OCI-LY7 (cell line): ENCODE data around the gene PLEKHH3. TPM values are rescaled to one million over a fixed set of nuclear protein-coding genes. Genes with fewer than 3 reads are reported as not detected.

Source experiments
- BruUV-seq: library from RNA; stranded (reverse); fragments of 400-500 nt; replicated peaks from 2 replicates; lab custom pipeline; 2021; lab: Mats Ljungman, UMichigan
- CTCF ChIA-PET: fragments of 300-600 bp; sonication (Branson Sonifier 250); formaldehyde crosslinking; loops from one replicate; lab custom pipeline; 2022; ENCODE audit warnings: antibody characterized with exemption; ENCODE audit not compliant: unreplicated experiment; lab: Charles Lee
- POLR2A ChIA-PET: fragments of 300-600 bp; sonication (Branson Sonifier 250); formaldehyde crosslinking; loops from one replicate; lab custom pipeline; 2022; ENCODE audit warnings: antibody characterized with exemption; lab: Charles Lee
- DNase-seq: peaks from one replicate; pipeline ENCODE4 v3.0.0-alpha.2; 2015; ENCODE audit warnings: low spot score
- H2AFZ ChIP-seq: fragments of 200-600 bp; sonication (generic), shearing (Covaris generic); 2 replicates; pipeline ENCODE4 v1.6.1; 2014; ENCODE audit warnings: mild to moderate bottlenecking, antibody characterized with exemption, low read length, moderate library complexity
- H3K27ac ChIP-seq: fragments of 200-600 bp; sonication (generic); 2 replicates; pipeline ENCODE4 v1.5.1; 2014; ENCODE audit warnings: mixed run types, low read depth, mild to moderate bottlenecking, moderate library complexity, low read length, inconsistent platforms; ENCODE audit not compliant: poor library complexity, severe bottlenecking
- H3K36me3 ChIP-seq: fragments of 200-600 bp; sonication (generic); 2 replicates; pipeline ENCODE4 v1.6.1; 2014; ENCODE audit warnings: mild to moderate bottlenecking, antibody characterized with exemption, low read length, moderate library complexity, mixed read lengths; ENCODE audit not compliant: insufficient read depth
- H3K4me1 ChIP-seq: fragments of 200-600 bp; sonication (generic); 2 replicates; pipeline ENCODE4 v1.5.1; 2014; ENCODE audit warnings: mild to moderate bottlenecking, low read length; ENCODE audit not compliant: insufficient read depth, poor library complexity, severe bottlenecking
- H3K4me2 ChIP-seq: fragments of 200-600 bp; sonication (generic); 2 replicates; pipeline ENCODE4 v1.6.1; 2014; ENCODE audit warnings: mild to moderate bottlenecking, low read length
- H3K4me3 ChIP-seq: fragments of 200-600 bp; sonication (generic); 2 replicates; pipeline ENCODE4 v1.5.1; 2014; ENCODE audit warnings: mild to moderate bottlenecking, low read depth, low read length; ENCODE audit not compliant: poor library complexity, severe bottlenecking
- H3K79me2 ChIP-seq: fragments of 200-600 bp; sonication (generic); 2 replicates; pipeline ENCODE4 v1.6.1; 2016; ENCODE audit warnings: low read depth, mild to moderate bottlenecking, low read length, moderate library complexity, mixed read lengths; ENCODE audit not compliant: insufficient read depth
- H3K9me2 ChIP-seq: fragments of 200-600 bp; sonication (generic); 2 replicates; pipeline ENCODE4 v1.6.1; 2016; ENCODE audit warnings: mild to moderate bottlenecking, low read length, mixed read lengths; ENCODE audit not compliant: insufficient read depth
- H3K9me3 ChIP-seq: fragments of 200-600 bp; sonication (generic); 2 replicates; pipeline ENCODE4 v1.6.1; 2014; ENCODE audit warnings: mild to moderate bottlenecking, mixed run types, low read length, mixed read lengths
- H4K20me1 ChIP-seq: fragments of 200-600 bp; sonication (generic); 2 replicates; pipeline ENCODE4 v1.6.1; 2014; ENCODE audit warnings: mild to moderate bottlenecking, antibody characterized with exemption, low read length, moderate library complexity, mixed read lengths; ENCODE audit not compliant: insufficient read depth
- EZH2phosphoT487 ChIP-seq: fragments of 200-600 bp; sonication (generic); IDR thresholded peaks from 2 replicates; pipeline ENCODE4 v1.6.1; 2018; ENCODE audit warnings: low read depth, borderline replicate concordance, mild to moderate bottlenecking, mixed run types, antibody characterized with exemption, low read length, moderate library complexity, mixed read lengths
- intact Hi-C: fragments of 100-400 bp; cut with micrococcal nuclease; formaldehyde crosslinking; loops from one replicate; pipeline ENCODE4 v1.10.0; 2022; ENCODE audit not compliant: unreplicated experiment
- total RNA-seq, 2 experiments: library from RNA; depleted of rRNA in 1 of 2; stranded (reverse); fragments of >200 nt in 1 of 2; shearing (Covaris generic) in 1 of 2; gene quantifications; 2 replicates each; pipeline ENCODE4 v1.2.3, GENCODE V29; 2014 to 2022
- TF ChIP-seq, protein P1 (sequence below): fragments of 200-600 bp; sonication (generic); conservative IDR thresholded peaks from 2 replicates; pipeline ENCODE4 v1.5.1; 2014; ENCODE audit warnings: mild to moderate bottlenecking, antibody characterized with exemption, low read length, moderate library complexity, mixed read lengths

Gene PLEKHH3
- total RNA-seq, 2 experiments from 2014 or later, result 24.4 to 47.5 TPM

DNA sequence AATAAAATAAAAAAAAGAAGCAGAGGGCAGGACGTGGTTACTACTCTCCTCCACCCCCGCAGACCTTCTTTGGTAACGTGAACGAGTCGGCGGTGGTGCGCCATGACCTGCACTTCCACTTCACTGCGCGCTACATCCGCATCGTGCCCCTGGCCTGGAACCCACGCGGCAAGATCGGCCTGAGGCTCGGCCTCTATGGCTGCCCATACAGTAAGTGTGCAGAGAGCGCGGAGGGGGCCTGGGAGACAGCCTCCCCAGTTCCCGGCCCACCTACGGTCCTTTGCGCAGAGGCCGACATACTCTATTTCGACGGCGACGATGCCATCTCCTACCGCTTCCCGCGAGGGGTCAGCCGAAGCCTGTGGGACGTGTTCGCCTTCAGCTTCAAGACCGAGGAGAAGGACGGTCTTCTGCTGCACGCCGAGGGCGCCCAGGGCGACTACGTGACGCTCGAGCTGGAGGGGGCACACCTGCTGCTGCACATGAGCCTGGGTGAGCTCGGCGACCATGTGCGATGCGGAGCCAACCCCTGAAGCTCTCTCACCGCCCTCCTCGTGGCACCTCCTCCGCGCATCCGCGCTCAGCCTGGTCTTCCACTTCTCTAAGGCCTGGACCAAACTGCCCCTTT lies 8.2 kb upstream of the PLEKHH3 start:
- Histone ChIP-seq H2AFZ (no peak overlapping the region), H3K79me2 (no peaks in the 10 kb centered on the region), H3K36me3 (no peaks in the 10 kb centered on the region), H4K20me1 (no peaks in the 10 kb centered on the region), H3K4me2 (no peak overlapping the region), H3K9me3 (no peaks in the 10 kb centered on the region), H3K27ac (no peak overlapping the region), H3K9me2 (no peaks in the 10 kb centered on the region), H3K4me1 (peaks cover 22% of the 10 kb centered on the region), H3K4me3 (no peak overlapping the region)
- intact Hi-C loops, result no loop called here
- ChIA-PET CTCF (no interaction called here), POLR2A (no interaction called here)
- DNase-seq, result no peak
- BruUV-seq, result no TSS peak
- TF ChIP-seq, protein P1, sequence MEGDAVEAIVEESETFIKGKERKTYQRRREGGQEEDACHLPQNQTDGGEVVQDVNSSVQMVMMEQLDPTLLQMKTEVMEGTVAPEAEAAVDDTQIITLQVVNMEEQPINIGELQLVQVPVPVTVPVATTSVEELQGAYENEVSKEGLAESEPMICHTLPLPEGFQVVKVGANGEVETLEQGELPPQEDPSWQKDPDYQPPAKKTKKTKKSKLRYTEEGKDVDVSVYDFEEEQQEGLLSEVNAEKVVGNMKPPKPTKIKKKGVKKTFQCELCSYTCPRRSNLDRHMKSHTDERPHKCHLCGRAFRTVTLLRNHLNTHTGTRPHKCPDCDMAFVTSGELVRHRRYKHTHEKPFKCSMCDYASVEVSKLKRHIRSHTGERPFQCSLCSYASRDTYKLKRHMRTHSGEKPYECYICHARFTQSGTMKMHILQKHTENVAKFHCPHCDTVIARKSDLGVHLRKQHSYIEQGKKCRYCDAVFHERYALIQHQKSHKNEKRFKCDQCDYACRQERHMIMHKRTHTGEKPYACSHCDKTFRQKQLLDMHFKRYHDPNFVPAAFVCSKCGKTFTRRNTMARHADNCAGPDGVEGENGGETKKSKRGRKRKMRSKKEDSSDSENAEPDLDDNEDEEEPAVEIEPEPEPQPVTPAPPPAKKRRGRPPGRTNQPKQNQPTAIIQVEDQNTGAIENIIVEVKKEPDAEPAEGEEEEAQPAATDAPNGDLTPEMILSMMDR, result no peak
- TF ChIP-seq EZH2phosphoT487, result no peak

DNA sequence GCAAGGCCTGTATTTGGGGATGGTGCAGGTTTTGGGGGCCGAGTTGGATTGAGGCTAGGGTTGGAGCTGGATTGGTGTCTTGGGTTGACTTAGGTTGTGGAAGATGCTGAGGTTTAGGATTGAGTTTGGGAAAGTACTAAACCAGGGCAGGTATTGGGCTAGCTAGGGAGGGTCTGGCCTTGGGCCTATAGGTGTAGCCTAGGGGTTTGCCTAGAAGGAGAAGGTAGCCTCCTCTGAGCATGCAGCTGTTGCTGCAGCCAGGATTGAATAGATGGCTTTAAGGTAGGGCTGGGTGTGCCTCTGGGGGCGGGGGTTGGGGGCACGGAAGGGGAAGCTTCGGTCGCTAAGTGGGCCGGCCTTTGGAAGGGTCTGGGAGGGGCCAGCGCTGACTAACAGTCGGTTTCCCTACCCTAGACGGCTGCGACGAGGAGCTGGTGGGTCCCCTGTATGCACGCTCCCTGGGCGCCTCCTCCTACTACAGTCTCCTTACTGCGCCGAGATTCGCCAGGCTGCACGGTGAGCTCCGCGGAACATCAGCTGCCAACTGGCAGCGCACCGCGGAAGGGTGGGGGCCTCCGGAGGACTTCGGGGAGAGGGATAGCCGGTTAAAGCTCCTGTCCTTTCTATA lies 6.7 kb upstream of the PLEKHH3 start:
- Histone ChIP-seq H3K27ac (no peak overlapping the region), H3K9me2 (no peaks in the 10 kb centered on the region), H2AFZ (no peak overlapping the region), H4K20me1 (no peaks in the 10 kb centered on the region), H3K79me2 (no peaks in the 10 kb centered on the region), H3K9me3 (no peaks in the 10 kb centered on the region), H3K4me1 (peaks cover 37% of the 10 kb centered on the region), H3K4me3 (no peak overlapping the region), H3K4me2 (no peak overlapping the region), H3K36me3 (no peaks in the 10 kb centered on the region)
- intact Hi-C loops, result no loop called here
- no peak for TF ChIP-seq EZH2phosphoT487
- TF ChIP-seq, protein P1, result no peak
- DNase-seq, result no peak
- POLR2A ChIA-PET, result no interaction called here
- CTCF ChIA-PET, result no interaction called here
- no TSS peak for BruUV-seq
